Stimulated activated naive CD4-positive, alpha-beta T cell treated with Interleukin-2 at 50 U/mL for 16 hours (primary cell): ENCODE results near the gene CTNNA2.

Experiments
- DNase-seq: peaks from one replicate; lab custom pipeline; 2025; lab: John Stamatoyannopoulos, UW

The CTNNA2 gene

DNA sequence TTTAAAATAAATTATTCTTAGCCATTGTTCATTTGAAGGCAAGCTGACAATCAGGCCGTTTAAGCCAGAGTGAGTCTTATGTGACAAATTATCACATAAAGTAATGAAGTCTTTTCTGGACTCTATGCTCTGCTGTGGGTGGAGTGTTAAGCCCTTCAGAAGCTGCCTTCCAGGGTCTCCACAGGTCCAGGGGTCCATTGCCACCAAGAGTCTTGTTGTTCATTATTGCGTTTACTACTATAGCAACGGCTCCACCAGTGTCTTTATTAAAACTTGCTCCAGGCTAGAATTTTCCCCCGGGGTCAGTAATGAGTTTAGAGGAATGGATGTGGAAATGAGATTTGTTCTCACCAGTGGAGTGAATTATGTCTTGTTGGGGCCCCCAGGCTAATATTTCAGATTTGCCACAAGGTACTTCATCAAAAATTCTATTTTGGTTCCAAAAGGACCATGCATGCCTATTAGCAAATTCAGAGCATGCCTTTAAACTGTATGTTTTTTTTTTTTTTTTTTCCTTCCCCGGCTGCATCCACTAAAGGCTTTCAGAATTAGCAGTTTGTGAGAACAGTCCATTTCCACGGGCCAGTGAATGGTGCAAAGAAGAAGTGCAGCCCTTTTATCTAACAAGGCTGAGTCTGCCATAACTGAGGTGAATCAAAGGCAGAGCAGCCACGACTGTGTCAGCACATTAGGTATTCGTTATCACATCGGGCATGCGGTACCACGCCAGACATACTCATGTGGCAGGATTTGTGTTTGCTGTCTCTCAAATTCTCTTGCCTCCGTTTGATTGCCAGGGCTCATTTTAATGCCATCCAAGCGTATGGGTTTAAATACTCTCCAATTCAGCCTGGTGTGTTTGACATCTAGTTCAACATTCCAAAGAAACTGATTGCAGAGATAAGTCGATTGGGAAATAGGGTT lies 817.9 kb downstream of the CTNNA2 start:
- DNase-seq = no peak

DNA sequence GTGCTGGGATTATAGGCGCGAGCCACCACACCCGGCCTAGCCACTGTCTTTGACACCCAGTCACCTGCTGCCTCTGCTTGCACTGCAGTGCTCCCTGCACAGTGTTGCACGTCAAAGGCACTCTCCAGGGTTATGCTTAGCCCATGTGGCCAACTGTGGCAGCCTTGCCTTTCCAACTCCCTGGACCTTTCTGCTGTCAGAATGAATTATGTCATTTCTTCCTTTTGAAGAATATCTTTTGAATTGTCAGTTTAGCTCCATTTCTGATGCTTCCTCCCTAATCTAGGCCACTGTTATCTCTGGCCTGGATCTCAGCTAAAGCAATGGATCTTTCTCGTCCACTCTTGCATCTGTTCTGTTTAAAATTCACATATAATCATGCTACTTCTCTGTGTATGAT lies 821.0 kb downstream of the CTNNA2 start:
- no peak for DNase-seq

DNA sequence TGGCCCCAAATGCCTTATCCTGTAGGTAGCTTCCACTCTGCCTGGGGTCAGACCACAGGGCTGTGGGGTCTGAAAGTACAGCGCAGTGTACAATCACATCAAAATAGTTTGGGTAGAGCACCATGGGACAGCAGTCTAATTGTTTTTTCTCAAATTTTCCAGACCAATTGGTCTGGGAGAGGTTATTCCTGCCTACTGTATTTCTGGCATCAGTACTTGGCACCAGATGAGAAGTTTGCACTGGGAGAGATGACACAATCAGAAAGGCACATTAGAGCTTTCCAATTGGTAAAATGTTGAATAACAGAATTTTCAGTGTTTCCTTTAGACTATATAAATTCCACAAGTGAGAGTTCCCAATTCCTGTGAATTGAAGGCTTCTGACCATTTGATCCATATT lies 822.6 kb downstream of the CTNNA2 start:
- no peak for DNase-seq

DNA sequence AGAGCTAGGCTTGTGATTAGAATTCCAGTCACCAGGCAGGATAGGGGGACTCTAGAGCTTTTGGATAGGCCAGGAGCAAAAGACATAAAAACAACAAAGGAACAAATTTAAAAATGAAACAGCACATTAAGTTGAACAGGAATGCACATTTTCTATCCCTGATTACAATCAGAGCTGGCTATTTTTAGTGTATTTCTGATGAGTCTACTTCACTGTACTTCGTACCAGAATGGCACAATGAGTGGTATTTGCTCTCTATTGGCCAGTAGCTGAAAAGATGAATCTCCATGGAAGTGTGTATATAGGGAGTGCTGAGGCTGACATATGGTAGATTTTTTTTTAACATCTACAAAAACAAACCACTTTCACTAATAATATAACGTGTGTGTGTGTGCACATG lies 825.9 kb downstream of the CTNNA2 start:
- DNase-seq = no peak

DNA sequence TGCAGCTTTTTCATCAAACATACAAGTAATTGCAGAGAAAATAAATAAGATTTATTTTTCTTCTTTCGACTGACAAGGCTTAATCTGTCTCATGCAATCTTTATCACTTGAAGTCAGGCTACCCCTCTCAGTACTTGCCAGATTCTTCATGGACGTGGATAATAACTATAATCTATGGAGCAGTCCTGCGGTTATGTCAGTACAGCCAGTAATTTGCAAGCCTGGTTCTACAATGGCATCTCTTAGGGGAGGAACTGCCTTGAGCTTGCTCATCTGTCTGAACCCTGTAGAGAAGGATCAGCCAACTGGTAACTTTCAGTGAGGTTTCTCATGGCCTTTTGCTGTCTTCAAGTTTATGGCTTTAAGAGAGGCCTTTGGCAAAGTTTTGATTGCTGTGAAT lies 827.2 kb downstream of the CTNNA2 start:
- DNase-seq = no peak

DNA sequence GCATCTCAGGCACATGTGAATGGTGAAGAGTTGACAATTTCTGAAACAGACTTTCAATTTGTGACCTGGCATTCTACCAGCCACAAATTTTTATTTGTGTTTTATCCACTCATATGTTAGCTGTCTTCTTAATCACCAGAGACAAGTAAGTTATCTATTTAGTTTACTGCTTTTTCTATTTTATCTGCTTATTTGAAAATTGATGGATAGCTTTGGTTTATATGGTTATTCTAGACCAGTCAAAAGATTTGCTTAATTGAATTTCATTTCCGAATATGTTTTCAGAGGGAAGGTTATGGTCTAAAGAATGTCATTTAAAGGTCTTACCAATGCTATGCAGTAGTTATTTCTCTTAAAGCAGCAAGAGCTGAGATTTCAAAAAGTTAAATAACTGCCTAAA lies 835.2 kb downstream of the CTNNA2 start:
- DNase-seq = no peak

DNA sequence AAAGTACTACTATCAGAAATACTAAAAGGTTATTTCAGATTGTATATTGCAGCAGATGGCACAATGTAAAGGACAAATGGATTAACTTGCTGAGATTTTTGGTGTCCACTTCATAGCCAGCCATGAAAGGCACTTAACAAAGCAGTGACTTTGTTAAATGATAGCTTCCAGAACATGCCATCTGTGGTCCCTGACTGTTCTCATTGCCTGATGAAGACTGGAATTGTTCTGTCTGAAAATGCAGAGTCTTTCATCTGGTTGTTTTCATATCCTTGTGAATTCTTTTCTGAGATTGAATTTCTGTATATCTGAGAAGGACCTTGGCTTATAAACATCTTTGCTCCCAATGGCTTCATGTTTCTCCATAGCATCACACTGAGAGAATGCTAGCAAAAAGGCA lies 836.1 kb downstream of the CTNNA2 start:
- DNase-seq = no peak

DNA sequence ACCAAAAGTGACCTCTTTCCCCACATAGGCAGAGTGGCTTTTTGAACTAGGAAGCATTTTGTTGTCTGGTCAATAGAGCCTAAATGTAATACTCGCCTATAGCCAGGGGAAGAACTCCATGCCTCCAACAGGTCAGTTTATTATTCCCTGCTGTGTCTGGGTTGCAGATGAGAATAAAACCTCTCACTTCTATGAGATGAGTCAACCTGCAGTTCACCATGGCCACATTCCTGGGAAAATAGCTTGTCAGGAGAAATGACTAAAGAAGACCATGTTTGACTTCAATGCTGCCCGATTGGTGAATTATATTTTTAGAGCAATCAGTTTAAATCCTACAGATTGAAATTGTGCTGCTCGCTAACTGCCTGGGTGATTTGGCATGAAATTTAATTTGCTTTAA lies 838.4 kb downstream of the CTNNA2 start:
- DNase-seq = no peak

DNA sequence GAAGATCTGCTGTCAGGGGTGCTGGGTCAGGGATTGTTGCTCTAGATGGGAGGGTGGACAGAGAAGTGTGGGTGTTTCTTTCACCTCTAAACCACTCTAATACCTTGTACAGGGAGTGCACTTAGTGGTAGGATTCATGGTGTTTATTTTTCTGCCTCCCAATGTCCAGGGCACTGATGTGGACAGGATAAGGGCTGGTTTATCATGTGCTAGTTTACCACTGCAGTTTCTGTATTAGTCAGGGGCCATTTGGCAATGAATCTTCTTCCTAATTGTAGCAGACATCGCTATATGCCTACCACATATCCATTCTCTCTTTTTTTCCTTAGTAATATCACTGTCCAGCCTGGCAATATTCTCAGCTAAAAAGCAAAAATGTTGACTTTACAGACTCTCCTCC lies 842.0 kb downstream of the CTNNA2 start:
- no peak for DNase-seq

DNA sequence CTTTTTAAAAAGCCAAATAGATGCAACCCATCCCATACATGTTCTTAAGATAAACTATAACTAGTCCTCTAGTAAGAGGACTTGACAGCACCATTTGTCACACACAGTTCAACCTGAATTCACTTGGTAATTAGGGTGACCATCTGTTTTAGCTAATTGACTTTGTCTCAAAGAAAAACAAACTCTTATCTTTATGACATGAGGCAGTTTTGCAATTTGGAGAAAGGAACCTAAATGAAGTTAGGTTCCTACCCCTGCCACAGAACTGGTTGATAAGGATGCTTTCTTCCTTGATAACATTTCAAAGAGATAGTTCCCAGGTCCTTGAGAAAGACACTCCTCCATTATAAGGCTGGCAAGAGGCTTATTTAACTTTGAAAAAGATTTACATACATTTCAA lies 849.1 kb downstream of the CTNNA2 start:
- DNase-seq = no peak

DNA sequence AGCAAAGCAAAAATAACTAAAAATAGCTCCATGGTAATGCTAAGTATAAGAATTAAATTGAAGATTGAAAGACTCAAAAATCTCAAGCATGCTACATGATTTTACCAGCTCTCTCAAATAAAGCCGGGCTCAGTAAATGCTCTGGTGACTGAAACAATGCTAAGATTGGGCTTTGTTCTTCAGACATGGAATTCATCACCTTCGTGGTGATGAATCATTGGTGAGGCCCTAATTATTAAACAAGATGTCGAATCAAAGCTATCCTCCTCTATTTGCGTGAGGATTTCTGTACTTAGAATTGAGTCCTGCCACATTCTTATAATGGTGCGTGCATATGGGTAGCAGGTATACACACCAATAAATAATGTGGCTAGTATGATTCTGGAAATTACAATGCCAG lies 850.5 kb downstream of the CTNNA2 start:
- DNase-seq = no peak

DNA sequence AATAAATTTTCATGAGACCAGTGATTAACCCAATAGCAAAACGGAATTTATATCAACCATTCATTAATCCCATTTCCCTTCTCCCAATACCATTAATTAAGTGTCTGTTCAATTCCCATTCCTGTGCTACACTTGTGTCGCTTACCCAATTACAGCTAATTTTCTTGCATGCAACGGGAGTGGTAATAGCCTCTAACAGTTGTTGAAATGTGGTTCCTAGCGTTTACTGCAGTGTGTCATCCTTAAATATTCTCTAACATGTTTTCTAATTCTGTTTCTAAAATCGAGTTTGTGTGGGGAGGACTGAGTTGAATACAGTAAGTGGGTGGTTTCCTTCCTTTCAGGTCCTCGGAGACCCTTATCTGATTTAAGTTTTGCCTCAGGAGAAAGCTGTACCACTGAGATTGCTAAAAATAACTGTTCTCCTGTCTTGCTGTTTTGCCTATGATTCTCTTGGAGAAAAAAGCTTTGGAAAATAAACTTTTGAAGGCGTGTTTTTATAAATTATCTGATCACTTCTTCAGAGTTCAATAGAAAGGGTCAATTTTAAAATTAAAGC lies 851.0 kb downstream of the CTNNA2 start:
- DNase-seq = no peak

DNA sequence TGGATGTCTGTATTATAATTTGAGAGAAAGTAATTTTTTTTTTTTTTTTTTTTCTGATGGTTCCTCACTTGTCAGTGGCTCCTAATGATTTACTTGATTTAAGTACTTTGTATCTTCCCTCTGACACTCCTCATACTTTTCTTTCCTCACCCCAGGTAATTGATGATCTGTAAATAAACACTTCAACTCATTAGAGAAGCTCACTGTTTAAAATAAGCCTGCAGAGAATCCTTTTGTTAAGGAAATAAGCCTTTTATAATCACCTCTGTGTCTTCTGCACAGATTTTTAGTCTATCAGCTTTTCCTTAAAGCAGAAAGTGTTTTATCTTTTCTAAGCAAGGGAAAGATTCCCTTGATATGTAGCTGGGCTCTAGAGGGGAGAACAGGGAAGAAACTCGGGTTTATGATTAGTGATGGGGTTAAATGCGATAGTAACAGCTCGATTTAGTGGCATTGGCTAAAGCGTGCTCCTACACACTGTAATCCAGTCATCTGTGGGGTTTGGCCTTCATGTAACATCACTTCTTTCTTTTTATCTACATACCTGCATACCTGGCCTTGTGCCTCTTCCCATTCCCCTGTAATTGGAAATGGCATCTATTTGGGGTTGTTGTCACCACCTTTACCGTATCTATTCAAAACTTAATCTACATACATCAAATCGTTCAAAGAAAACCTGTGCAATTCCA lies 851.8 kb downstream of the CTNNA2 start:
- no peak for DNase-seq

DNA sequence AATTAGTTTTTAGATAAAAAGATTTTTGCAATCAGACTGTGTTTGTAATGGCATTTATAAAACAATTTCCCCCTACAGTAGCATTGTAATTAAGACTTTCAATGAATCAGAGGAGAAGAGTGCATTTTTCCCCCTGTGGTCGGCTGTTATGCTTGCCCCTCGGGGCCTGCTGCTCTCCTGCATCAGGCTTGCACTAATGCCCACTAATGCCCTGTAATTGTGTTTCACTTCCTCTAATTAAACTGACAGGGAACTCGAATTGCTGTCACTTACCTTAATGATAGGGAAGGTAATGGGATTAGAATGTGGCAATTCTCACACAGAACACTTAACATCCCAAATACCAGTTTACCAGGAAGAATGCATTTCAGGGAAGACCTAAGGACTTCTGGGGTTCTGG lies 852.9 kb downstream of the CTNNA2 start:
- DNase-seq = no peak

DNA sequence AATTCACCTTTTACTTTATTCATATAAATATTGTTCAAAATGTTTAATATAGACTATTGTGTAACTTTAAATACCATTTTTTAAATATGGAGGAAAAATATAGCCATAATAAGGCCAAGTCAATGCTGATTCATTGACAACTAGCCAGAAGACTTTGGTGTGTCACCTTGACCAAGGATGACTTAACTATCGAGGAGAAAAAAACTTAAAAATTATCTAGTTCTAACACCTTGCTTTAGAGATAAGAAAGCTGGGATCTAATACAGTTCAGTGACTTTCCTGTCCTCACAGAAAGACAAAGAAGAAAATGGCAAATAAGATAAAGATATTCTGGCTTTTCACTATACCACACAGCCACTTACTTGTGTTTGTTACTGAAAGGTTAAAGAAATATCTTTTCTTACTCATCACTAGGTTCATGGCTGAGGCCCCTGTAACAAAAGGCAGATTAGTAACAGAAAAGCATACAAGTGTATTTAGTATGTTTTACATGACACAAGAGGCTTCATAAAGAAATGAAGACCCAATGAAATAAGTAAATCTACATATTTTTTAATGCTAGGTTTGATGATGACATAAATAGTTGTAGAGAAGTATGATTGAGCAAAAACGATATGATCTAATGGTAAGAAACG lies 857.6 kb downstream of the CTNNA2 start:
- no peak for DNase-seq

DNA sequence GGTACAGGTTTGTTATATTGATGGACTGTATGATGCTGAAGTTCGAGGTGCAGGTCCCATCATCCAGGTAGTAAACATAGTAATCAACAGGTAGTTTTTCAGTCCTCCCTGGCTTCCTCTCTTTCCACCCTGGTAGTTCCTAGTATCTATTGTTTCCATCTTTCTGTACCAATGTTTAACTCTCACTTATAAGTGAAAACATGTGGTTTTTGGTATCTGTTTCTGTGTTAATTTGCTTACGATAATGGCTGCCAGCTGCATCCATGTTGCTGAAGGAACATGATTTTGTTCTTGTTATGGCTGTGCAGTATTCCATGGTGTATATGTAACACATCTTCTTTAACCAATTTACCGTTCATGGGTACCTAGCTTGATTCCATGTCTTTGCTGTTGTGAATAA lies 861.3 kb downstream of the CTNNA2 start:
- no peak for DNase-seq

DNA sequence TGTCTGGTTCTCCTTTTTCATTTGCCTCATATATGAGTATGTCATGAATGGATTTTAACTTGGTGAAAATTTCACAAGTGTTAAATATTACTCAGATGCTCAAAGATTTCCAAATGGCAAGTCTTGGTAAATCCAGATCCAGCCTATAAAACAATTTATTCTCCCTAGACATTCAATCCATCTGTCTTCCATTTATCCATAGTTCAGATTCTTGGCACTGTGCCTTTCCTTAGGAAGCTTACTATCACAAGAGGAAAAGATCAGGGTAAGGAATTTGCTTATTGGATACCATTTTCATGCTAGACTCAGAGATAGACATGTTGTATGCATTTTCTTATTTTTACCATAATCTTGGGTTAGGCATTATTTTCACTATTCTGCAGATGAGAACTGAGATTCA lies 864.2 kb downstream of the CTNNA2 start:
- DNase-seq = no peak

DNA sequence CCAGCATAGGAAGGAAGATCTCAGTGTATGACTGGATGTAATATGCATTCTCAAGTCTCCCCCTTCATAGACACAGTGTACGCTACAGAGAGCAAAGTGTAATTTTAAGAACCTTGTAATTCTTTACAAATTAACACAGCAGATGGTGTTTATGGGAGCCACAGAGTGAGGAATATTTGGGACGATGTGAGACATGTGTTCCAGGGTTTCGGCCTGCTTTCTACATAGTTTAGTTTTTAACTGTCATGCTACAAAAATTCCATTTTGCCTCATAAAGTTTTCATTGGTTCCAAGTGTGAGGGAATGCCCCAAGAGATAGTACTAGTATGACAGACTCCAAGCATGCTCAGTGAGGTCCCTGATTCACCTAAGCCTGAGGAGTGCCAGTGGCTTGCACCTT lies 867.9 kb downstream of the CTNNA2 start:
- DNase-seq = no peak

DNA sequence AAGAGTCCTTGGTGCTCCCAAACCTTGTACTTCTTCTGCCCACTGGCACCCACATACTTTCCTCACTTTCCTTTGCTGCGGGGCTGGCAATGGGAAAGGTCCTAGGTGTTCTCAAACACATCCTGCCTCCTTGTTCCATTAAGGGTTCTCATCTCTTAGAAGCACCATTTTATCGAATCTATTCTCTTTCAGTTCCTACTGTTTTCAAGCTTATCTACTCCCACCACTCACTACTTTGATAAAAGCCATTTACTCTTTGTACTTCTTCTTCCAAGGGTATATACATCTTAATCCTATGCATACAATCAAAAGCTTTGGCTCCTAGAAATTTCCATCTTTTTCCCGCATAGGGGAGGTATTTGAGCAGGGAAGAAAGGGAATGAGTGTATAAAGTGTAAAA lies 868.8 kb downstream of the CTNNA2 start:
- no peak for DNase-seq

DNA sequence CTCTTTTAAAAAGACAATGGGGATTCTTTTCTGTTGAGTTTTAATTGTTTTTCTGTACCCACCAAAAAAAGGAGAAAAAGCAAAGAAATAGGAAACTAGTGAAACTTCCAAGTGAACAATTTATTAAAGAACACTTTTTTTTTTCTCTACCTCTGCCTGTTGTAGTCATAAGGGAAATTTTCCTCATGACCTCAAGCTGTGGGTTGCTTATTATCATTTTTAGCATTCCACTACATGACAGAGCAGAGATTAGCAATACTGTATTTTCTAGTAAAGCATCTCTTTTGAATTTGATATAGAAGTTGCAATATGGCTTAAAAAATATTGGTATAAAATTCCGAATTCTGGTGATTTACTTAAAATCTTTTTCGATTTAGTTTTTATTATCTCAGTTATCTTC lies 879.6 kb downstream of the CTNNA2 start:
- no peak for DNase-seq

DNA sequence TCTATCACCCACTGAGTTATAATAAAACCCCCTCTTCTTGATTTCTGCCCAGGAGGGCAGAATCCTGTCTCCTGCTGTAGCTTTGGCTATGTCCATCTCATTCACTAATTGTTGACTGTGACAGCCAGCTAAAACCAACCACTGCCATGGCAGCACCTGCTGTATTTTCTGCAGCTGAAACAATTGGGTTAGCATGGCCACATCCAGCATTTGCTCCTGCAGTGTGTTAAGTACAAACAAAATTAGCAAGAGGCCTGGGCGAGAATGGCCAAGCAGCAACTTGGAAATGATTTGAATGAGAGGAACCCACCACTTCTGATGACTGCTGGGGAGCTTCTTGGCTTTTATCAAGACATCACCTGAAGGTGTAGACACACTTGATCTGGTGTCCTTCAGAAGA lies 881.1 kb downstream of the CTNNA2 start:
- no peak for DNase-seq

DNA sequence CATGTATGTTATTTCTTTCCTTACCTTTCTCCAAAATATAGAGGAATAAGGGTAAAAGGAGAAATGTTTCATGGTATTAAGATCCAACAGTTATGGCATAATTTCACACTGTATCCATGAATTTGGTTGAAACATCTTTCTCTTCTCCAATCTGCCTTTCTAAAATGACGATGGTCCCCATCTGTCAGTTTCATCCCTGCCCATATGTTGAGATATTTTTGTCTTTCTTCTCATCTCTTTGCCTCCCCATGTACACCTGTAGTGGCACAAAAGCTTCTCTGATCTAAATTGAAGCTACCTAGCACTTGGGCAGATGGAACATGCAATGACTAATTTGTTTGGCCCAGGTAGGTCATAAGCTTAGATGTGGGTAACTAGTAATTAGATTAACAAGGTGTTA lies 882.4 kb downstream of the CTNNA2 start:
- DNase-seq = no peak

DNA sequence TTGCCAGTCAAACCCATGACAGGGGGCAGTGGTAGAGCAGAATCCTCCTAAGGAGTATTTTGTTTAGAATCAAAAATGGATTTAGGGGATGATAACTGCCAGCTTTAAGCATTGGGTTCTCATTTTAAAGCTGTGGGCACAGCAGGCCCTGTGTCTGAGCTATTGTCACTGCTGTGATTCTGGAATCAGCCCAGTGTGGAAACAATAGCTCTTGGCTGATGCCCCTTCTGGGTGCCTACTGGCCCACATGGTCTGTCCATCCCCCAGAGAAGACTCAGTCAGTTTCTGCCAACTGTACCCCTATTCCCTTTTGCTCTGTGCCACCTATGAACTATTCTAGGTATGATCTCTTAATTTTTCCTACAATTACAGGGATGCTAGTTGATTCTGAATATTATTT lies 883.4 kb downstream of the CTNNA2 start:
- DNase-seq = no peak
